Mesendoderm (in vitro differentiated cells): ENCODE measurements around the gene AGPAT2.

Source experiments
- DNase-seq: peaks from one replicate; pipeline ENCODE4 v3.0.0; 2013
- H2AK5ac ChIP-seq: 2 replicates; pipeline ENCODE4 v1.6.1; 2013; ENCODE audit warnings: low read length, inconsistent platforms
- H2BK120ac ChIP-seq: 2 replicates; pipeline ENCODE4 v1.6.1; 2013; ENCODE audit warnings: low read depth, mild to moderate bottlenecking, low read length, moderate library complexity, mixed read lengths
- H2BK15ac ChIP-seq: replicated peaks from 2 replicates; pipeline ENCODE4 v1.6.1; 2013; ENCODE audit warnings: low read depth, mild to moderate bottlenecking, moderate library complexity
- H2BK5ac ChIP-seq: 2 replicates; pipeline ENCODE4 v1.6.1; 2013; ENCODE audit warnings: low read length, inconsistent platforms
- H3K18ac ChIP-seq: 2 replicates; pipeline ENCODE4 v1.6.1; 2013; ENCODE audit warnings: mild to moderate bottlenecking, low read length, mixed read lengths
- H3K23ac ChIP-seq: one replicate; pipeline ENCODE4 v1.6.1; 2013; ENCODE audit warnings: low read length
- H3K27ac ChIP-seq: 2 replicates; pipeline ENCODE4 v1.5.1; 2013; ENCODE audit warnings: low read depth, mild to moderate bottlenecking, inconsistent platforms, low read length, moderate library complexity
- H3K27me3 ChIP-seq: 2 replicates; pipeline ENCODE4 v1.6.1; 2013; ENCODE audit warnings: low read length, control low read depth, mild to moderate bottlenecking, inconsistent platforms; ENCODE audit not compliant: insufficient read depth, poor library complexity
- H3K36me3 ChIP-seq: 2 replicates; pipeline ENCODE4 v1.6.1; 2013; ENCODE audit warnings: low read length, inconsistent platforms; ENCODE audit not compliant: control insufficient read depth, insufficient read depth
- H3K4ac ChIP-seq: one replicate; pipeline ENCODE4 v1.6.1; 2013; ENCODE audit warnings: low read depth, mild to moderate bottlenecking, low read length, moderate library complexity
- H3K4me1 ChIP-seq: 2 replicates; pipeline ENCODE4 v1.6.1; 2013; ENCODE audit warnings: low read depth, low read length, inconsistent platforms; ENCODE audit not compliant: control insufficient read depth
- H3K4me2 ChIP-seq: 2 replicates; pipeline ENCODE4 v1.6.1; 2013; ENCODE audit warnings: low read length
- H3K4me3 ChIP-seq: 2 replicates; pipeline ENCODE4 v1.5.1; 2013; ENCODE audit warnings: mild to moderate bottlenecking, low read length
- H3K56ac ChIP-seq: one replicate; pipeline ENCODE4 v1.6.1; 2013; ENCODE audit warnings: low read length
- H3K79me1 ChIP-seq: 2 replicates; pipeline ENCODE4 v1.6.1; 2013; ENCODE audit warnings: low read length, inconsistent platforms
- H3K79me2 ChIP-seq: 2 replicates; pipeline ENCODE4 v1.6.1; 2013; ENCODE audit warnings: mild to moderate bottlenecking, low read length; ENCODE audit not compliant: control insufficient read depth, insufficient read depth
- H3K9ac ChIP-seq: 2 replicates; pipeline ENCODE4 v1.6.1; 2013; ENCODE audit warnings: low read length, inconsistent platforms
- H4K5ac ChIP-seq: one replicate; pipeline ENCODE4 v1.6.1; 2013; ENCODE audit warnings: low read length
- H4K8ac ChIP-seq: one replicate; pipeline ENCODE4 v1.6.1; 2013; ENCODE audit warnings: low read depth, mild to moderate bottlenecking, control low read depth, low read length, moderate library complexity
- WGBS: extraction: QIAGEN DNeasy Blood & Tissue Kit; methylation state at CpG from one replicate; pipeline ENCODE4 v1.1.7; 2013; ENCODE audit warnings: low lambda C conversion rate, missing lambda C conversion rate; ENCODE audit not compliant: insufficient coverage; ENCODE audit errors: extremely low coverage; 5-methylcytosine and 5-hydroxymethylcytosine counted together

The AGPAT2 gene

GRCh38 chr9:136682710-136683109 is 4.5 kb downstream of the AGPAT2 start:
- no peak overlapping the region for H2AK5ac ChIP-seq
- H3K27ac ChIP-seq = no peak overlapping the region
- no peak overlapping the region for H2BK5ac ChIP-seq
- H3K4me3 ChIP-seq = no peak overlapping the region
- H3K27me3 ChIP-seq = no peaks in the 10 kb centered on the region
- H3K79me2 ChIP-seq = no peaks in the 10 kb centered on the region
- H2BK15ac ChIP-seq = no peak overlapping the region
- no peaks in the 10 kb centered on the region for H3K79me1 ChIP-seq
- no peak overlapping the region for H4K8ac ChIP-seq
- no peaks in the 10 kb centered on the region for H3K36me3 ChIP-seq
- H3K4me2 ChIP-seq = no peak overlapping the region
- H3K9ac ChIP-seq = no peak overlapping the region
- H4K5ac ChIP-seq = no peak overlapping the region
- no peak overlapping the region for H3K18ac ChIP-seq
- no peak overlapping the region for H3K23ac ChIP-seq
- DNase-seq = peak; percentile 51
- no peak overlapping the region for H2BK120ac ChIP-seq
- WGBS = no CpG with 5 or more reads among the region's 10 CpGs
- H3K56ac ChIP-seq = no peak overlapping the region
- no peak overlapping the region for H3K4ac ChIP-seq
- no peaks in the 10 kb centered on the region for H3K4me1 ChIP-seq

GRCh38 chr9:136681945-136682699 is 5.1 kb downstream of the AGPAT2 start:
- Histone ChIP-seq H3K4ac (no peak overlapping the region), H3K23ac (no peak overlapping the region), H4K5ac (no peak overlapping the region), H3K27ac (no peak overlapping the region), H2BK15ac (no peak overlapping the region), H3K18ac (no peak overlapping the region), H2AK5ac (no peak overlapping the region), H3K27me3 (no peaks in the 10 kb centered on the region), H3K4me1 (no peaks in the 10 kb centered on the region), H3K4me3 (no peak overlapping the region), H4K8ac (no peak overlapping the region), H3K4me2 (no peak overlapping the region), H3K79me1 (no peaks in the 10 kb centered on the region), H2BK5ac (no peak overlapping the region), H3K9ac (no peak overlapping the region), H3K79me2 (no peaks in the 10 kb centered on the region), H3K36me3 (no peaks in the 10 kb centered on the region), H2BK120ac (no peak overlapping the region), H3K56ac (no peak overlapping the region)
- no peak for DNase-seq
- WGBS = no CpG with 5 or more reads among the region's 20 CpGs

GRCh38 chr9:136681029-136681428 is 6.2 kb downstream of the AGPAT2 start:
- H4K5ac ChIP-seq = no peak overlapping the region
- H3K9ac ChIP-seq = no peak overlapping the region
- H3K4me1 ChIP-seq = no peaks in the 10 kb centered on the region
- no peak overlapping the region for H2BK15ac ChIP-seq
- H3K27me3 ChIP-seq = no peaks in the 10 kb centered on the region
- no peaks in the 10 kb centered on the region for H3K36me3 ChIP-seq
- no peak overlapping the region for H3K56ac ChIP-seq
- H3K4me3 ChIP-seq = no peak overlapping the region
- no peaks in the 10 kb centered on the region for H3K79me1 ChIP-seq
- no peaks in the 10 kb centered on the region for H3K79me2 ChIP-seq
- DNase-seq = no peak
- H3K4ac ChIP-seq = no peak overlapping the region
- H2BK120ac ChIP-seq = no peak overlapping the region
- no peak overlapping the region for H3K27ac ChIP-seq
- no CpG with 5 or more reads among the region's 17 CpGs for WGBS
- no peak overlapping the region for H3K23ac ChIP-seq
- H3K4me2 ChIP-seq = no peak overlapping the region
- H2BK5ac ChIP-seq = no peak overlapping the region
- no peak overlapping the region for H2AK5ac ChIP-seq
- H4K8ac ChIP-seq = no peak overlapping the region
- H3K18ac ChIP-seq = no peak overlapping the region

- H3K4me1 ChIP-seq = no peaks in the 10 kb centered on the region
- no peak overlapping the region for H4K5ac ChIP-seq
- H3K4me3 ChIP-seq = no peak overlapping the region
- no peak overlapping the region for H2BK120ac ChIP-seq
- H3K27me3 ChIP-seq = no peaks in the 10 kb centered on the region
- no CpG with 5 or more reads among the region's 22 CpGs for WGBS
- H2BK15ac ChIP-seq = no peak overlapping the region
- H3K27ac ChIP-seq = no peak overlapping the region
- no peaks in the 10 kb centered on the region for H3K79me2 ChIP-seq
- no peak overlapping the region for H2BK5ac ChIP-seq
- no peaks in the 10 kb centered on the region for H3K79me1 ChIP-seq
- H4K8ac ChIP-seq = no peak overlapping the region
- H2AK5ac ChIP-seq = no peak overlapping the region
- H3K4me2 ChIP-seq = no peak overlapping the region
- no peak for DNase-seq
- H3K56ac ChIP-seq = no peak overlapping the region
- H3K9ac ChIP-seq = no peak overlapping the region
- H3K18ac ChIP-seq = no peak overlapping the region
- no peak overlapping the region for H3K4ac ChIP-seq
- no peak overlapping the region for H3K23ac ChIP-seq
- H3K36me3 ChIP-seq = no peaks in the 10 kb centered on the region
Observed at GRCh38 chr9:136679431-136679941, 7.8 kb downstream of the AGPAT2 start.

GRCh38 chr9:136678624-136679023 is 8.6 kb downstream of the AGPAT2 start:
- no peak overlapping the region for H2AK5ac ChIP-seq
- no peak overlapping the region for H2BK15ac ChIP-seq
- no peak overlapping the region for H3K9ac ChIP-seq
- no peak overlapping the region for H3K4me2 ChIP-seq
- no peaks in the 10 kb centered on the region for H3K27me3 ChIP-seq
- no peaks in the 10 kb centered on the region for H3K79me2 ChIP-seq
- no peak overlapping the region for H3K18ac ChIP-seq
- no peak overlapping the region for H3K56ac ChIP-seq
- WGBS = no CpG with 5 or more reads among the region's 6 CpGs
- no peaks in the 10 kb centered on the region for H3K79me1 ChIP-seq
- H4K8ac ChIP-seq = no peak overlapping the region
- no peak overlapping the region for H4K5ac ChIP-seq
- no peak overlapping the region for H3K23ac ChIP-seq
- H2BK120ac ChIP-seq = no peak overlapping the region
- H3K4me1 ChIP-seq = no peaks in the 10 kb centered on the region
- H3K36me3 ChIP-seq = no peaks in the 10 kb centered on the region
- H3K27ac ChIP-seq = no peak overlapping the region
- H3K4me3 ChIP-seq = no peak overlapping the region
- no peak overlapping the region for H2BK5ac ChIP-seq
- DNase-seq = no peak
- no peak overlapping the region for H3K4ac ChIP-seq

- WGBS = no CpG with 5 or more reads among the region's 15 CpGs
- no peaks in the 10 kb centered on the region for H3K27me3 ChIP-seq
- no peak overlapping the region for H3K18ac ChIP-seq
- no peaks in the 10 kb centered on the region for H3K79me2 ChIP-seq
- no peak overlapping the region for H2BK5ac ChIP-seq
- no peak overlapping the region for H3K9ac ChIP-seq
- no peak overlapping the region for H2BK120ac ChIP-seq
- no peak overlapping the region for H2BK15ac ChIP-seq
- H3K4ac ChIP-seq = no peak overlapping the region
- H3K4me1 ChIP-seq = no peaks in the 10 kb centered on the region
- no peak overlapping the region for H3K56ac ChIP-seq
- H2AK5ac ChIP-seq = no peak overlapping the region
- no peaks in the 10 kb centered on the region for H3K79me1 ChIP-seq
- H3K27ac ChIP-seq = no peak overlapping the region
- H3K23ac ChIP-seq = peak overlapping the region; percentile 66
- DNase-seq = no peak
- H4K5ac ChIP-seq = no peak overlapping the region
- no peak overlapping the region for H3K4me2 ChIP-seq
- no peak overlapping the region for H3K4me3 ChIP-seq
- H4K8ac ChIP-seq = no peak overlapping the region
- H3K36me3 ChIP-seq = no peaks in the 10 kb centered on the region
Observed at GRCh38 chr9:136678034-136678433, 9.2 kb downstream of the AGPAT2 start.
